GM20000 (cell line): Measurements from ENCODE around the gene NUP153.
A peak's percentile ranks its signal among the peaks of the same experiment; 100 is the strongest.
"Not testable (repeated sequence)": the region's sequence is repeated elsewhere in the genome, so short reads cannot be mapped to it uniquely, and the experiment has no call there.

Experiments used
- DNase-seq: peaks from one replicate; pipeline ENCODE4 v3.0.0; 2012; ENCODE audit warnings: low spot score
- TF ChIP-seq, protein P1 (sequence below): IDR thresholded peaks from 2 replicates; pipeline ENCODE4 v1.5.1; 2012; ENCODE audit warnings: mild to moderate bottlenecking, control low read depth; ENCODE audit errors: extremely low read depth, missing control alignments

NUP153 gene

DNA sequence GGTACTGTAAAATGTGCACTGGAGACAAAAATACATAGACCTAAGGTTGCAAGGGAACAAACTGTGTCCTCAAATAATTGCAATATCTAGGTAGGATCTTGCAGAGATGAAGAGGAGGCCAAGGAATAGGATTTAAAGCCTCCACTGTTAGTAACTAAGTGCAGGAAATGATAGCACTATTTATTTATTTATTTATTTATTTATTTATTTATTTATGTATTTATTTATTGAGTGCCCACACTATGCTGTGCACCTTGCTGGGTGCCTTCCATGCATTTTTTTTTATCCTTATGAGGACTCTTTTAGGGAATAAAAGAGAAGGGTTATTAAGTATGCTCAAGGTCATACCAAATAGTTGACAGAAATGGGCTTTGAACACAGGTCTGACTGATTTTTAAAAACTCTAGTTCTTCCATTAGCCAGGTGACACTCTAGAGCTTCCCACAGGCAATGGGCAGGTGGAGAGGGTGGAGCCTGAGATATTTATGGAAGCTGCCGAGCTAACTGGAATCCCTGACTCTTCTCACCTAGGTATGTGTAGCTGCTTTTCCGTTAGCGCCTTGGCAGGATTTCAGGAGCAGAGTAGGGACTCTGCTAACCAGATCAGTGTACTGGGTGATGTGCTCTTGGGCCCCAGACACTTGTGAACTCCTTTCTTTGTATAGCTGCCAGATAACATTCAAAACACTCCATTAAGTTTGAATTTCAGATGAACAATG is 12.8 kb upstream of the NUP153 start:
- TF ChIP-seq, protein P1, sequence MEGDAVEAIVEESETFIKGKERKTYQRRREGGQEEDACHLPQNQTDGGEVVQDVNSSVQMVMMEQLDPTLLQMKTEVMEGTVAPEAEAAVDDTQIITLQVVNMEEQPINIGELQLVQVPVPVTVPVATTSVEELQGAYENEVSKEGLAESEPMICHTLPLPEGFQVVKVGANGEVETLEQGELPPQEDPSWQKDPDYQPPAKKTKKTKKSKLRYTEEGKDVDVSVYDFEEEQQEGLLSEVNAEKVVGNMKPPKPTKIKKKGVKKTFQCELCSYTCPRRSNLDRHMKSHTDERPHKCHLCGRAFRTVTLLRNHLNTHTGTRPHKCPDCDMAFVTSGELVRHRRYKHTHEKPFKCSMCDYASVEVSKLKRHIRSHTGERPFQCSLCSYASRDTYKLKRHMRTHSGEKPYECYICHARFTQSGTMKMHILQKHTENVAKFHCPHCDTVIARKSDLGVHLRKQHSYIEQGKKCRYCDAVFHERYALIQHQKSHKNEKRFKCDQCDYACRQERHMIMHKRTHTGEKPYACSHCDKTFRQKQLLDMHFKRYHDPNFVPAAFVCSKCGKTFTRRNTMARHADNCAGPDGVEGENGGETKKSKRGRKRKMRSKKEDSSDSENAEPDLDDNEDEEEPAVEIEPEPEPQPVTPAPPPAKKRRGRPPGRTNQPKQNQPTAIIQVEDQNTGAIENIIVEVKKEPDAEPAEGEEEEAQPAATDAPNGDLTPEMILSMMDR: no peak
- DNase-seq: no peak

GRCh38 chr6:17716221-17716620 is 9.5 kb upstream of the NUP153 start:
- TF ChIP-seq, protein P1: no peak
- no peak for DNase-seq

DNA sequence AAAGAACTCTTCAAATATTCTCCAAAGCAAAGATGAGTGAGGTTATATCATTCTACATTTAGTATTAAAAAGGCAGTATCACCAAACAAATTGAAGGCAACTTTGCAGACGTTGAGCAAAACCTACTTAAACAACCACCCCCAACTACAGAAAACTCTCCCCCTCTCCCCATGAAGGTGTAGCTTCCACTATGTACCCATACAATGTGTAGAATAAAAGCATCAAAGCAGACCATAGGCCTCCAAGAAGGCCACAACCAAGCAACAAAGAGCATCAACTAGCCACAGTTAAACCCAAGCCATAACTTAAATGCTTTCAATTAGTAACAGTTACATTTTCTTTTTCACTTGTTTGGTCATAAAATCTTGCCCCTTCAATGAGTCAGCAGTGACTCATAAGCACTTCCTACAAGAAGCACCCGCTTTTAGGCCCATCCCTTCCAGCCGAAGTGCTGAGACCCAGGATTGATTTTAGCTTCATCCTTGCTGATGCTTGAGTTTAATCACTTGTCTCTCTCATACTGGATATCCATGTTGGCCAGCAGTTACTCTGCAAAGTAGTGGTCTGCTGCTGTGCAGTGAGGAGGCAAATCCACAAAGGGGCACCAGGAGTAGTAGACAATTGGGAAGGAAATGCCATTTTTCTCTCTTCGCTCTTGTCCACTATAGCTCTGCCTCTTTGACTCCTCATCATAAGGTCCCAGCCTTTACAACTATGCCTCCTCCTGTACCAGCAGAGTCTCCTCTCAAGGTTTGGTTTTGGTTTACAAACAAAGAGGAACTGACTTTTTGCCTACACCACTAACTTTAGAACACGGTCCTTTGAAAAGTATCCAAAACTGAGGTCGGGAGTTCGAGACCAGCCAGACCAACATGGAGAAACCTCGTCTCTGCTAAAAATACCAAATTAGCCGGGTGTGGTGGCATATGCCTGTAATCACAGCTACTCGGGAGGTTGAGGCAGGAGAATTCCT is 8.4 kb upstream of the NUP153 start:
- peak; percentile 63 for DNase-seq
- TF ChIP-seq, protein P1: no peak

- no peak for DNase-seq
- TF ChIP-seq, protein P1: no peak
These were observed 7.5 kb upstream of the NUP153 start for GRCh38 chr6:17714177-17714576.

GRCh38 chr6:17712576-17712975 is 5.9 kb upstream of the NUP153 start:
- TF ChIP-seq, protein P1: no peak
- no peak for DNase-seq

GRCh38 chr6:17710331-17710730 is 3.6 kb upstream of the NUP153 start:
- TF ChIP-seq, protein P1: no peak
- no peak for DNase-seq

GRCh38 chr6:17709476-17709875 is 2.8 kb upstream of the NUP153 start:
- DNase-seq: no peak
- TF ChIP-seq, protein P1: no peak

- not testable (repeated sequence) for DNase-seq
These were observed 1.3 kb upstream of the NUP153 start for GRCh38 chr6:17708035-17708434.
